Effector memory CD4-positive, alpha-beta T cell (primary cell): ENCODE data around the gene CZIB.

Experiments used
- DNase-seq, 3 donors: peaks; one replicate each; pipeline ENCODE4 v3.0.0-alpha.2; 2020
- H3K27ac ChIP-seq: 2 replicates; pipeline ENCODE4 v1.7.0; 2013; ENCODE audit warnings: mild to moderate bottlenecking, low read length, moderate library complexity; ENCODE audit not compliant: insufficient read depth, poor library complexity, severe bottlenecking
- H3K27me3 ChIP-seq: replicated peaks from 2 replicates; pipeline ENCODE4 v1.7.0; 2013; ENCODE audit warnings: mild to moderate bottlenecking, low read length; ENCODE audit not compliant: insufficient read depth, control insufficient read depth, poor library complexity, severe bottlenecking
- H3K36me3 ChIP-seq: 2 replicates; pipeline ENCODE4 v1.7.0; 2013; ENCODE audit warnings: mild to moderate bottlenecking, low read length, moderate library complexity; ENCODE audit not compliant: control insufficient read depth, insufficient read depth
- H3K4me1 ChIP-seq: 2 replicates; pipeline ENCODE4 v1.7.0; 2013; ENCODE audit warnings: low read length, mild to moderate bottlenecking; ENCODE audit not compliant: control insufficient read depth, insufficient read depth, poor library complexity, severe bottlenecking
- H3K4me3 ChIP-seq: 2 replicates; pipeline ENCODE4 v1.7.0; 2013; ENCODE audit warnings: low read length, low read depth, mild to moderate bottlenecking; ENCODE audit not compliant: insufficient read depth, poor library complexity, severe bottlenecking
- H3K9me3 ChIP-seq: 2 replicates; pipeline ENCODE4 v1.7.0; 2013; ENCODE audit warnings: mild to moderate bottlenecking, low read length, moderate library complexity; ENCODE audit not compliant: control insufficient read depth

The CZIB gene

GRCh38 chr1:53180226-53180625 lies 40.2 kb downstream of the CZIB start:
- no peak overlapping the region for H3K27ac ChIP-seq
- no peaks in the 10 kb centered on the region for H3K36me3 ChIP-seq
- no peak overlapping the region for H3K4me3 ChIP-seq
- no peaks in the 10 kb centered on the region for H3K9me3 ChIP-seq
- DNase-seq: no peak
- no peaks in the 10 kb centered on the region for H3K27me3 ChIP-seq
- peaks cover 4% of the 10 kb centered on the region for H3K4me1 ChIP-seq

- Histone ChIP-seq H3K4me3 (no peak overlapping the region), H3K4me1 (no peaks in the 10 kb centered on the region), H3K27ac (no peak overlapping the region), H3K9me3 (no peaks in the 10 kb centered on the region), H3K36me3 (no peaks in the 10 kb centered on the region), H3K27me3 (no peaks in the 10 kb centered on the region)
- DNase-seq: no peak
Observed at GRCh38 chr1:53176452-53177208, 43.8 kb downstream of the CZIB start.

- Histone ChIP-seq H3K4me1 (no peaks in the 10 kb centered on the region), H3K27ac (no peak overlapping the region), H3K9me3 (no peaks in the 10 kb centered on the region), H3K36me3 (no peaks in the 10 kb centered on the region), H3K4me3 (no peak overlapping the region), H3K27me3 (no peaks in the 10 kb centered on the region)
- no peak for DNase-seq
Observed at GRCh38 chr1:53174971-53175913, 45.2 kb downstream of the CZIB start.

GRCh38 chr1:53172426-53173128 lies 47.9 kb downstream of the CZIB start:
- Histone ChIP-seq H3K36me3 (no peaks in the 10 kb centered on the region), H3K4me1 (no peaks in the 10 kb centered on the region), H3K9me3 (no peaks in the 10 kb centered on the region), H3K27ac (no peak overlapping the region), H3K4me3 (no peak overlapping the region), H3K27me3 (no peaks in the 10 kb centered on the region)
- no peak for DNase-seq

GRCh38 chr1:53166912-53167311 lies 53.5 kb downstream of the CZIB start:
- no peaks in the 10 kb centered on the region for H3K9me3 ChIP-seq
- no peak overlapping the region for H3K4me3 ChIP-seq
- H3K36me3 ChIP-seq: no peaks in the 10 kb centered on the region
- DNase-seq: no peak
- H3K27me3 ChIP-seq: no peaks in the 10 kb centered on the region
- H3K4me1 ChIP-seq: no peaks in the 10 kb centered on the region
- H3K27ac ChIP-seq: no peak overlapping the region

GRCh38 chr1:53166366-53166765 lies 54.1 kb downstream of the CZIB start:
- Histone ChIP-seq H3K9me3 (no peaks in the 10 kb centered on the region), H3K36me3 (no peaks in the 10 kb centered on the region), H3K27me3 (no peaks in the 10 kb centered on the region), H3K27ac (no peak overlapping the region), H3K4me3 (no peak overlapping the region), H3K4me1 (no peaks in the 10 kb centered on the region)
- DNase-seq: no peak

GRCh38 chr1:53165408-53165961 lies 54.9 kb downstream of the CZIB start:
- Histone ChIP-seq H3K9me3 (no peaks in the 10 kb centered on the region), H3K36me3 (no peaks in the 10 kb centered on the region), H3K27me3 (no peaks in the 10 kb centered on the region), H3K27ac (no peak overlapping the region), H3K4me3 (no peak overlapping the region), H3K4me1 (no peaks in the 10 kb centered on the region)
- no peak for DNase-seq
